Measurements from ENCODE around the gene UNK. TPM values are rescaled to one million over a fixed set of nuclear protein-coding genes. Genes with fewer than 3 reads are reported as not detected.

The UNK gene
- total and polyA plus RNA-seq, 4 donors, result 4.0 to 16.4 (median 8.9) TPM

DNA sequence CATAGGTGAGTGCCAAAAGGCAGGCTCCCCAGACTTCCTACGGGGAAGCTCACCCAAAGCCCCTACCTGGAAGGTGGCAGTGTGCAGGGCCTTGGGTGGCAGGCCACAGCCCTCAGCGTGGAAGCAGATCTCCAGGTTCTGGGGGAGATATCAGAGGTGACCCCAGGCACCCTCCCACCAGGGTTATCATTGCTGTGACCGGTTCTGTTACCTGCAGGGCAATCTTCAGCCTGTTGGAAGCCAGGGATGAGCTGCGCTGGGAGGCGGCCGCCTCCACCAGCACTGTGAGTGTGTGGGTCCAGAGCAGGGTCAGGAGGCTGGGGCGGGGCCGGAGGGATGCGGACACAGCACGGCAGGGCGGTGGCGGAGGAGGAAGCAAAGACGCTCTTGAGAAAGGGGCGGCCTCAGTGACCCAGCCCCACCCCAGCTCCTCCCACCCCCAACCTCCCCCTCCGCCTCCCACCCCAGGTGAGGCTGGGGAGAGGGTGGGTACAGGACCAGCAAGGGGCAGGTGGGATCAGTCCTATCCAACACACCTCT lies 46.5 kb downstream of the UNK start:
- 90% methylated on average over 15 of the region's 15 CpGs for WGBS
- no peak overlapping the region for H3K9ac ChIP-seq (ENCODE audit: low read depth in 1 of 2, low read length in 2 of 2)
- TF ChIP-seq CTCF (IDR thresholded peaks at IDR 0.05; ENCODE audit: low read depth, low read length, missing input control), result no peak
- no peak for TF ChIP-seq RXRA (IDR thresholded peaks at IDR 0.05)
- TF ChIP-seq, protein P1, sequence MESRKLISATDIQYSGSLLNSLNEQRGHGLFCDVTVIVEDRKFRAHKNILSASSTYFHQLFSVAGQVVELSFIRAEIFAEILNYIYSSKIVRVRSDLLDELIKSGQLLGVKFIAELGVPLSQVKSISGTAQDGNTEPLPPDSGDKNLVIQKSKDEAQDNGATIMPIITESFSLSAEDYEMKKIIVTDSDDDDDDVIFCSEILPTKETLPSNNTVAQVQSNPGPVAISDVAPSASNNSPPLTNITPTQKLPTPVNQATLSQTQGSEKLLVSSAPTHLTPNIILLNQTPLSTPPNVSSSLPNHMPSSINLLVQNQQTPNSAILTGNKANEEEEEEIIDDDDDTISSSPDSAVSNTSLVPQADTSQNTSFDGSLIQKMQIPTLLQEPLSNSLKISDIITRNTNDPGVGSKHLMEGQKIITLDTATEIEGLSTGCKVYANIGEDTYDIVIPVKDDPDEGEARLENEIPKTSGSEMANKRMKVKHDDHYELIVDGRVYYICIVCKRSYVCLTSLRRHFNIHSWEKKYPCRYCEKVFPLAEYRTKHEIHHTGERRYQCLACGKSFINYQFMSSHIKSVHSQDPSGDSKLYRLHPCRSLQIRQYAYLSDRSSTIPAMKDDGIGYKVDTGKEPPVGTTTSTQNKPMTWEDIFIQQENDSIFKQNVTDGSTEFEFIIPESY (IDR thresholded peaks at IDR 0.05), result no peak
- TF ChIP-seq, protein P2, sequence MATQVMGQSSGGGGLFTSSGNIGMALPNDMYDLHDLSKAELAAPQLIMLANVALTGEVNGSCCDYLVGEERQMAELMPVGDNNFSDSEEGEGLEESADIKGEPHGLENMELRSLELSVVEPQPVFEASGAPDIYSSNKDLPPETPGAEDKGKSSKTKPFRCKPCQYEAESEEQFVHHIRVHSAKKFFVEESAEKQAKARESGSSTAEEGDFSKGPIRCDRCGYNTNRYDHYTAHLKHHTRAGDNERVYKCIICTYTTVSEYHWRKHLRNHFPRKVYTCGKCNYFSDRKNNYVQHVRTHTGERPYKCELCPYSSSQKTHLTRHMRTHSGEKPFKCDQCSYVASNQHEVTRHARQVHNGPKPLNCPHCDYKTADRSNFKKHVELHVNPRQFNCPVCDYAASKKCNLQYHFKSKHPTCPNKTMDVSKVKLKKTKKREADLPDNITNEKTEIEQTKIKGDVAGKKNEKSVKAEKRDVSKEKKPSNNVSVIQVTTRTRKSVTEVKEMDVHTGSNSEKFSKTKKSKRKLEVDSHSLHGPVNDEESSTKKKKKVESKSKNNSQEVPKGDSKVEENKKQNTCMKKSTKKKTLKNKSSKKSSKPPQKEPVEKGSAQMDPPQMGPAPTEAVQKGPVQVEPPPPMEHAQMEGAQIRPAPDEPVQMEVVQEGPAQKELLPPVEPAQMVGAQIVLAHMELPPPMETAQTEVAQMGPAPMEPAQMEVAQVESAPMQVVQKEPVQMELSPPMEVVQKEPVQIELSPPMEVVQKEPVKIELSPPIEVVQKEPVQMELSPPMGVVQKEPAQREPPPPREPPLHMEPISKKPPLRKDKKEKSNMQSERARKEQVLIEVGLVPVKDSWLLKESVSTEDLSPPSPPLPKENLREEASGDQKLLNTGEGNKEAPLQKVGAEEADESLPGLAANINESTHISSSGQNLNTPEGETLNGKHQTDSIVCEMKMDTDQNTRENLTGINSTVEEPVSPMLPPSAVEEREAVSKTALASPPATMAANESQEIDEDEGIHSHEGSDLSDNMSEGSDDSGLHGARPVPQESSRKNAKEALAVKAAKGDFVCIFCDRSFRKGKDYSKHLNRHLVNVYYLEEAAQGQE (IDR thresholded peaks at IDR 0.05), result no peak
- TF ChIP-seq FOXA2 (IDR thresholded peaks at IDR 0.05), result no peak
- no peak for TF ChIP-seq ATF3 (IDR thresholded peaks at IDR 0.05)
- TF ChIP-seq NR2F2 (IDR thresholded peaks at IDR 0.05), result no peak
- TF ChIP-seq YY1 (IDR thresholded peaks at IDR 0.05), result no peak
- TF ChIP-seq HNF4G (IDR thresholded peaks at IDR 0.05), result no peak
- TF ChIP-seq FOXA1 (IDR thresholded peaks at IDR 0.05), result no peak
- no peak for TF ChIP-seq GABPA (IDR thresholded peaks at IDR 0.05 in 1 of 2, conservative IDR thresholded peaks at IDR 0.05 in 1 of 2)
- TF ChIP-seq JUND (IDR thresholded peaks at IDR 0.05), result no peak
- TF ChIP-seq, protein P3, sequence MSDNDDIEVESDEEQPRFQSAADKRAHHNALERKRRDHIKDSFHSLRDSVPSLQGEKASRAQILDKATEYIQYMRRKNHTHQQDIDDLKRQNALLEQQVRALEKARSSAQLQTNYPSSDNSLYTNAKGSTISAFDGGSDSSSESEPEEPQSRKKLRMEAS (IDR thresholded peaks at IDR 0.05), result no peak
- TF ChIP-seq EGR1 (IDR thresholded peaks at IDR 0.05; ENCODE audit: low read depth in 2 of 2), result no peak
- TF ChIP-seq TAF1 (conservative IDR thresholded peaks at IDR 0.05), result no peak
- TF ChIP-seq SP1 (IDR thresholded peaks at IDR 0.05), result no peak
- no peak for TF ChIP-seq RAD21 (IDR thresholded peaks at IDR 0.05)
- TF ChIP-seq HNF4A (conservative IDR thresholded peaks at IDR 0.05), result no peak

More for the DNA sequence above, 46.5 kb downstream of the UNK start:
- Histone ChIP-seq H3K9me3 (ENCODE audit: control insufficient read depth in 4 of 4, low read length in 3 of 4) (no peaks in the 10 kb centered on the region), H3K4me1 (ENCODE audit: control insufficient read depth in 4 of 4, insufficient read depth in 4 of 4, low read length in 3 of 4) (peaks cover 0 to 19% (median 9%) of the 10 kb centered on the region in 4 donors), H3K36me3 (ENCODE audit: control insufficient read depth in 4 of 4, insufficient read depth in 3 of 4, low read depth in 1 of 4, low read length in 3 of 4) (peaks cover 6 to 31% (median 11%) of the 10 kb centered on the region in 4 donors), H3K27ac (ENCODE audit: low read depth in 1 of 2, low read length in 2 of 2) (no peak overlapping the region), H3K4me3 (ENCODE audit: low read depth in 1 of 3, low read length in 3 of 3) (no peak overlapping the region), H3K27me3 (ENCODE audit: control insufficient read depth in 4 of 4, insufficient read depth in 4 of 4, low read length in 3 of 4) (no peaks in the 10 kb centered on the region)
- DNase-seq (ENCODE audit: low spot score), result no peak
